ENCODE results near the gene CPN2. TPM values are rescaled to one million over a fixed set of nuclear protein-coding genes. Genes with fewer than 3 reads are reported as not detected.

CPN2 gene
- total RNA-seq, 1 experiment from 2014 or later, result 0.09 TPM

GRCh38 chr3:194383276-194383940 lies 32.3 kb upstream of the CPN2 start:
- TF ChIP-seq HMGXB4 (CRISPR knock-in tag; IDR thresholded peaks at IDR 0.05) (no peak), RORB (CRISPR knock-in tag; IDR thresholded peaks at IDR 0.05) (no peak), STAT6 (CRISPR knock-in tag; conservative IDR thresholded peaks at IDR 0.05; ENCODE audit: low read depth) (no peak), MXD4 (CRISPR knock-in tag; IDR thresholded peaks at IDR 0.05; ENCODE audit: borderline replicate concordance) (no peak), AFF4 (CRISPR knock-in tag; IDR thresholded peaks at IDR 0.05; ENCODE audit: borderline replicate concordance) (no peak), ELF4 (CRISPR knock-in tag; IDR thresholded peaks at IDR 0.05; ENCODE audit: low read depth) (no peak), ZNF219 (CRISPR knock-in tag; IDR thresholded peaks at IDR 0.05; ENCODE audit: borderline replicate concordance) (no peak), ATF2 (CRISPR knock-in tag; IDR thresholded peaks at IDR 0.05; ENCODE audit: borderline replicate concordance, low read depth) (no peak), ZNF425 (CRISPR knock-in tag; conservative IDR thresholded peaks at IDR 0.05) (no peak)
- H3K27me3 Mint-ChIP-seq (ENCODE audit: low read depth), result no peaks in the 10 kb centered on the region; the same call in 1 of the 2 replicates
- ChIA-PET POLR2A (interaction anchor here (1.1 kb wide), 1 partner anchor 9 kb away, joined by 3 read pairs; no protein-coding TSS in a partner anchor), CTCF (interaction anchor here (0.5 to 2.7 kb wide), 6 partner anchors 22 to 1480 kb away, joined by 3 to 9 read pairs (median 3); no protein-coding TSS in a partner anchor)
- no peak overlapping the region for H3K27ac Mint-ChIP-seq
- no peak for DNase-seq (ENCODE audit: low spot score)
- no peak overlapping the region for H3K4me3 Mint-ChIP-seq
- peaks cover 43% of the 10 kb centered on the region for H3K4me1 Mint-ChIP-seq
- no peaks in the 10 kb centered on the region for H3K9me3 Mint-ChIP-seq
- no peaks in the 10 kb centered on the region for H3K36me3 Mint-ChIP-seq
- no peak for ATAC-seq

- Mint-ChIP-seq H3K4me1 (peaks cover 43% of the 10 kb centered on the region), H3K27me3 (ENCODE audit: low read depth) (no peaks in the 10 kb centered on the region; the same call in 1 of the 2 replicates), H3K4me3 (no peak overlapping the region), H3K36me3 (no peaks in the 10 kb centered on the region), H3K27ac (no peak overlapping the region), H3K9me3 (no peaks in the 10 kb centered on the region)
- CTCF ChIA-PET, result interaction anchor here (0.6 to 2.7 kb wide), 5 partner anchors 23 to 89 kb away, joined by 3 to 9 read pairs (median 3); no protein-coding TSS in a partner anchor
- ATAC-seq (no peak), DNase-seq (ENCODE audit: low spot score) (no peak)
- POLR2A ChIA-PET, result interaction anchor here (1.1 kb wide), 1 partner anchor 10 kb away, joined by 3 read pairs; no protein-coding TSS in a partner anchor
- TF ChIP-seq ZMAT4 (CRISPR knock-in tag; IDR thresholded peaks at IDR 0.05) (no peak), TEAD1 (CRISPR knock-in tag; IDR thresholded peaks at IDR 0.05) (no peak), ESRRA (CRISPR knock-in tag; IDR thresholded peaks at IDR 0.05; ENCODE audit: borderline replicate concordance) (no peak), E2F4 (CRISPR knock-in tag; IDR thresholded peaks at IDR 0.05; ENCODE audit: borderline replicate concordance, low read depth) (no peak), ERG (CRISPR knock-in tag; IDR thresholded peaks at IDR 0.05) (no peak), NFE2L1 (CRISPR knock-in tag; IDR thresholded peaks at IDR 0.05) (no peak), ZNF219 (CRISPR knock-in tag; IDR thresholded peaks at IDR 0.05; ENCODE audit: borderline replicate concordance) (no peak), KAT7 (CRISPR knock-in tag; IDR thresholded peaks at IDR 0.05; ENCODE audit: borderline replicate concordance) (no peak), TCF7 (CRISPR knock-in tag; IDR thresholded peaks at IDR 0.05; ENCODE audit: low read depth) (no peak), MXD4 (CRISPR knock-in tag; IDR thresholded peaks at IDR 0.05; ENCODE audit: borderline replicate concordance) (no peak), ZNF423 (CRISPR knock-in tag; IDR thresholded peaks at IDR 0.05) (no peak)
These were observed 31.7 kb upstream of the CPN2 start for GRCh38 chr3:194382892-194383223.

Data from WTC11 (cell line).